Right cardiac atrium (tissue), 5 donors: ENCODE results near the gene HOXB13. TPM values are rescaled to one million over a fixed set of nuclear protein-coding genes. Genes with fewer than 3 reads are reported as not detected.
A peak's percentile ranks its signal among the peaks of the same experiment; 100 is the strongest.

Experiments used
- ATAC-seq, 2 donors: fragments of 200-7000 bp; cut with Tn5 transposase; one replicate each; pipeline versions ENCODE4 v1.8.0 to v1.9.1; 2020; ENCODE audit warnings: moderate library complexity in 2 of 2, mild to moderate bottlenecking in 1 of 2
- DNase-seq, 3 donors: peaks; one replicate each; pipeline ENCODE4 v3.0.0-alpha.2; 2020
- H3K27ac ChIP-seq: one replicate; pipeline ENCODE4 v1.5.1; 2013; ENCODE audit warnings: mild to moderate bottlenecking, low read length, control low read depth, moderate library complexity
- H3K27me3 ChIP-seq: one replicate; pipeline ENCODE4 v1.6.1; 2013; ENCODE audit not compliant: control insufficient read depth, insufficient read depth
- H3K4me1 ChIP-seq: one replicate; pipeline ENCODE4 v1.6.1; 2013; ENCODE audit warnings: low read length; ENCODE audit not compliant: control insufficient read depth, insufficient read depth
- H3K4me3 ChIP-seq: one replicate; pipeline ENCODE4 v1.5.1; 2013; ENCODE audit warnings: low read length, control low read depth
- H3K9me3 ChIP-seq: one replicate; pipeline ENCODE4 v1.6.1; 2013; ENCODE audit warnings: low read length; ENCODE audit not compliant: control insufficient read depth
- WGBS: extraction: QIAGEN DNeasy Blood & Tissue Kit; methylation state at CpG from one replicate; pipeline ENCODE4 v1.1.7; 2013; 5-methylcytosine and 5-hydroxymethylcytosine counted together
- intact Hi-C, 4 donors: fragments of 100-400 bp; cut with DNase I; formaldehyde crosslinking; loops; one replicate each; pipeline versions ENCODE4 v1.11.0 to v1.14.0; 2022 to 2023
- polyA plus RNA-seq: library from polyadenylated mRNA; stranded (reverse); fragments of 200-250 nt; gene quantifications from one replicate; pipeline ENCODE4 v1.2.3, GENCODE V29; 2013
- total RNA-seq, 4 donors: library from RNA; stranded (reverse); fragmentation: NEBNext Ultra II Directional; extraction: Animal tissue kit (Norgen Biotek cat#: 25700); gene quantifications; one replicate each; pipeline ENCODE4 v1.2.1, GENCODE V29; 2021
- donor health status: healthy with polysubstance abuse.
- donor health status: DM: no; HTN: yes; CAD: no.
- donor health status: DM: no; HTN: no; CAD: no.
- donor health status: DM: no; HTN: yes; CAD: no; lungs with severe emphysema.
- donor health status: DM: yes; HTN: yes; CAD: no.

Gene HOXB13
- total and polyA plus RNA-seq, 5 donors: not detected

GRCh38 chr17:48724251-48725003 lies 4.1 kb downstream of the HOXB13 start:
- peak; percentile 88 to 95 (median 92) for DNase-seq
- Histone ChIP-seq H3K9me3 (no peaks in the 10 kb centered on the region), H3K27ac (no peak overlapping the region), H3K27me3 (no peaks in the 10 kb centered on the region), H3K4me3 (no peak overlapping the region), H3K4me1 (no peaks in the 10 kb centered on the region)
- intact Hi-C loops: loop anchor here in 3 of 4 donors (2.0 to 10.0 kb wide), 3 partner anchors 66 to 160 kb away; no protein-coding TSS in a partner anchor
- peak; percentile 82 to 89 for ATAC-seq
- 5% methylated on average over 32 of the region's 32 CpGs for WGBS

GRCh38 chr17:48723423-48724250 lies 4.9 kb downstream of the HOXB13 start:
- WGBS: 10% methylated on average over 42 of the region's 42 CpGs

GRCh38 chr17:48722915-48723422 lies 5.6 kb downstream of the HOXB13 start, which contains the start of gene PRAC2:
Gene PRAC2, plus strand, starts transcription at chr17:48723185. Its CDS starts 1,226 bp downstream, at chr17:48724411.
- Histone ChIP-seq H3K27me3 (no peaks in the 10 kb centered on the region), H3K9me3 (no peaks in the 10 kb centered on the region), H3K4me3 (peak within 1 kb of the TSS; percentile 29), H3K27ac (no peak within 1 kb of the TSS), H3K4me1 (no peaks in the 10 kb centered on the region)
- DNase-seq: peak in 1 of 3 donors; percentile 68
- intact Hi-C loops: loop anchor here in 2 of 4 donors (10.0 kb wide), 1 partner anchor 162 kb away; no protein-coding TSS in a partner anchor
- 4% methylated on average over 21 of the region's 21 CpGs for WGBS
- no peak for ATAC-seq

More at GRCh38 chr17:48723423-48724250, 4.9 kb downstream of the HOXB13 start:
- H3K4me1 ChIP-seq: no peaks in the 10 kb centered on the region
- intact Hi-C loops: loop anchor here in 3 of 4 donors (2.0 to 10.0 kb wide), 2 partner anchors 67 to 161 kb away; no protein-coding TSS in a partner anchor
- H3K27ac ChIP-seq: no peak overlapping the region
- no peaks in the 10 kb centered on the region for H3K9me3 ChIP-seq
- no peaks in the 10 kb centered on the region for H3K27me3 ChIP-seq
- H3K4me3 ChIP-seq: peak overlapping the region; percentile 29
- no peak for DNase-seq
- no peak for ATAC-seq

GRCh38 chr17:48722201-48722907 lies 6.2 kb downstream of the HOXB13 start, which contains the start of gene PRAC1:
Gene PRAC1, minus strand, starts transcription at chr17:48722518. Its CDS starts 126 bp downstream, at chr17:48722392.
- no peak for DNase-seq
- Histone ChIP-seq H3K9me3 (no peaks in the 10 kb centered on the region), H3K27ac (no peak within 1 kb of the TSS), H3K27me3 (no peaks in the 10 kb centered on the region), H3K4me3 (peak within 1 kb of the TSS; percentile 29), H3K4me1 (no peaks in the 10 kb centered on the region)
- ATAC-seq: no peak
- WGBS: 7% methylated on average over 21 of the region's 21 CpGs
- intact Hi-C loops: loop anchor here in 2 of 4 donors (10.0 kb wide), 1 partner anchor 162 kb away; no protein-coding TSS in a partner anchor

GRCh38 chr17:48721009-48721402 lies 7.5 kb downstream of the HOXB13 start:
- H3K4me3 ChIP-seq: no peak overlapping the region
- 66% methylated on average over 1 of the region's 1 CpG for WGBS
- peaks cover 2% of the 10 kb centered on the region for H3K27me3 ChIP-seq
- ATAC-seq: no peak
- DNase-seq: no peak
- H3K27ac ChIP-seq: no peak overlapping the region
- no peaks in the 10 kb centered on the region for H3K4me1 ChIP-seq
- H3K9me3 ChIP-seq: no peaks in the 10 kb centered on the region
- intact Hi-C loops: loop anchor here in 2 of 4 donors (10.0 kb wide), 1 partner anchor 164 kb away; no protein-coding TSS in a partner anchor

- H3K4me3 ChIP-seq: no peak overlapping the region
- DNase-seq (no peak), ATAC-seq (no peak)
- H3K27ac ChIP-seq: no peak overlapping the region
- WGBS: 27% methylated on average over 11 of the region's 11 CpGs
- peaks cover 4% of the 10 kb centered on the region for H3K27me3 ChIP-seq
- intact Hi-C loops: loop anchor here in 2 of 4 donors (10.0 kb wide), 1 partner anchor 164 kb away; no protein-coding TSS in a partner anchor
- no peaks in the 10 kb centered on the region for H3K4me1 ChIP-seq
- H3K9me3 ChIP-seq: no peaks in the 10 kb centered on the region
Measured at GRCh38 chr17:48720266-48721008, 8.1 kb downstream of the HOXB13 start.

- Histone ChIP-seq H3K9me3 (no peaks in the 10 kb centered on the region), H3K27ac (no peak overlapping the region), H3K4me3 (peak overlapping the region; percentile 3), H3K4me1 (no peaks in the 10 kb centered on the region), H3K27me3 (peaks cover 4% of the 10 kb centered on the region)
- intact Hi-C loops: loop anchor here in 2 of 4 donors (10.0 kb wide), 1 partner anchor 165 kb away; no protein-coding TSS in a partner anchor
- DNase-seq (no peak), ATAC-seq (no peak)
- 7% methylated on average over 37 of the region's 37 CpGs for WGBS
Measured at GRCh38 chr17:48719642-48720265, 8.8 kb downstream of the HOXB13 start.

- Histone ChIP-seq H3K4me3 (peak overlapping the region; percentile 3), H3K4me1 (no peaks in the 10 kb centered on the region), H3K27ac (no peak overlapping the region), H3K27me3 (peaks cover 4% of the 10 kb centered on the region), H3K9me3 (no peaks in the 10 kb centered on the region)
- intact Hi-C loops: no loop called here
- 5% methylated on average over 80 of the region's 80 CpGs for WGBS
- DNase-seq (no peak), ATAC-seq (no peak)
Measured at GRCh38 chr17:48718761-48719641, 9.5 kb downstream of the HOXB13 start.
